Measurements from ENCODE around the gene IL17RB. TPM values are rescaled to one million over a fixed set of nuclear protein-coding genes. Genes with fewer than 3 reads are reported as not detected.

The IL17RB gene
- total RNA-seq, 1 experiment from 2014 or later: 9.8 TPM

DNA sequence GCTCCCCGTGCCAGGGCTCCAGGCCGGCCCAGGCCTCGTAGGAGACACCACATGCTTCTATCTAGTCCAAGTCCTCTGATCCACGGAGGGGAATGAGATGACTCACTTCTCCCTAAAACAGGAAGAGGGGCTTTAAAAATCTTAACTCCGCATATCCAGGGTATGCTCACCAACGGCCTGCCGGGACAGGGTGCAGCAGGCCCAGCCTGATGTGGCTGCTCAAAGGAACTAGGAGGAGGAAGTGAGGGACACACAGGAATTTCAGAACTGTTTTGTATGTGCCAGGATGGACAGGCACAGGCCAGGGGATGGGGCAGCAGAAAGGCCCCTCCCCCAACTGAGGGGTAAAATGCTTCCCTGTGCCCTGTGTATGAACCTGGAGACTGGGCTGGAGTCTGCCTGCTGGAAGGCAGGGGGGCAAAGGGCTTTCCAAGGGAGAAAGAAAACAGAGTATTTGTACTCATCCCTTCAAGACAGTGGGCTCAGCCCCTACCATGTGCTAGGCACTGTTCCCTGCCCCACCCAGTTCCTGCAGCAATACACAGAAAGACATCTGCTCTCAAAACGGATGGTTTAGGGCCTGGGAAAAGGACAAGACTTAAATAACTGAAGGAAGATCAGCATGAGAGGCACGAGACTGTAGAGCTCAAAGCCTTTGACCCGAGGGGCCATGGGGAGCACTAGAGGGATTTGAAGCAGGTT is 22.3 kb upstream of the IL17RB start:
- no peak overlapping the region for H3K18ac ChIP-seq (ENCODE audit: insufficient read length, low read depth, low read length)
- H4K20me1 ChIP-seq (ENCODE audit: control insufficient read depth, insufficient read depth, insufficient read length): no peaks in the 10 kb centered on the region
- no peak for DNase-seq
- H2BK12ac ChIP-seq (ENCODE audit: insufficient read length, low read depth, low read length): no peak overlapping the region
- H3K79me2 ChIP-seq (ENCODE audit: insufficient read depth, low read length): no peaks in the 10 kb centered on the region
- no peaks in the 10 kb centered on the region for H3K27me3 Mint-ChIP-seq (ENCODE audit: low read depth)
- no peak overlapping the region for H3K27ac ChIP-seq (ENCODE audit: insufficient read length, low read depth, low read length)
- H3K27me3 ChIP-seq (ENCODE audit: insufficient read depth, low read length): no peaks in the 10 kb centered on the region
- no peaks in the 10 kb centered on the region for H3K23me2 ChIP-seq (ENCODE audit: insufficient read length, low read depth, low read length, poor library complexity, severe bottlenecking)
- H3K4me3 Mint-ChIP-seq: peak overlapping the region in 1 of 2 experiments; percentile 42; a peak in 1 of 5 replicates
- peak overlapping the region in 2 of 3 experiments; percentile 34 to 97; a peak in 3 of 7 replicates for H3K27ac Mint-ChIP-seq
- no peak overlapping the region for H3K9ac ChIP-seq (ENCODE audit: extremely low read depth, insufficient read length, low read length)
- H2BK5ac ChIP-seq (ENCODE audit: insufficient read length, low read length): no peak overlapping the region
- H3K36me3 Mint-ChIP-seq (ENCODE audit: insufficient read depth in 1 of 3, low read depth in 3 of 3): peaks cover 0 to 12% (median 8%) of the 10 kb centered on the region in 3 experiments; a peak in 4 of 7 replicates
- no peaks in the 10 kb centered on the region for H3K9me3 Mint-ChIP-seq
- H4K8ac ChIP-seq (replicated peaks; ENCODE audit: insufficient read length, low read depth, low read length): no peak overlapping the region
- no peaks in the 10 kb centered on the region for H3K9me3 ChIP-seq (ENCODE audit: control insufficient read depth, low read depth, low read length)
- H3K4me2 ChIP-seq (ENCODE audit: insufficient read depth, insufficient read length, low read length): no peak overlapping the region
- no peaks in the 10 kb centered on the region for H3K4me1 ChIP-seq (ENCODE audit: insufficient read depth, low read length)
- no peak overlapping the region for H3K14ac ChIP-seq (ENCODE audit: insufficient read depth, low read length)
- H2AK5ac ChIP-seq (ENCODE audit: insufficient read length, low read length): no peak overlapping the region
- H3K23ac ChIP-seq (ENCODE audit: insufficient read length, low read depth, low read length): no peak overlapping the region
- H3K4me1 Mint-ChIP-seq: peaks cover 0 to 10% of the 10 kb centered on the region in 2 experiments; a peak in 2 of 4 replicates
- H4K91ac ChIP-seq (ENCODE audit: insufficient read length, low read depth, low read length): no peak overlapping the region
- no peak overlapping the region for H2BK20ac ChIP-seq (ENCODE audit: low read depth, low read length, poor library complexity, severe bottlenecking)
- TF ChIP-seq, protein P1, sequence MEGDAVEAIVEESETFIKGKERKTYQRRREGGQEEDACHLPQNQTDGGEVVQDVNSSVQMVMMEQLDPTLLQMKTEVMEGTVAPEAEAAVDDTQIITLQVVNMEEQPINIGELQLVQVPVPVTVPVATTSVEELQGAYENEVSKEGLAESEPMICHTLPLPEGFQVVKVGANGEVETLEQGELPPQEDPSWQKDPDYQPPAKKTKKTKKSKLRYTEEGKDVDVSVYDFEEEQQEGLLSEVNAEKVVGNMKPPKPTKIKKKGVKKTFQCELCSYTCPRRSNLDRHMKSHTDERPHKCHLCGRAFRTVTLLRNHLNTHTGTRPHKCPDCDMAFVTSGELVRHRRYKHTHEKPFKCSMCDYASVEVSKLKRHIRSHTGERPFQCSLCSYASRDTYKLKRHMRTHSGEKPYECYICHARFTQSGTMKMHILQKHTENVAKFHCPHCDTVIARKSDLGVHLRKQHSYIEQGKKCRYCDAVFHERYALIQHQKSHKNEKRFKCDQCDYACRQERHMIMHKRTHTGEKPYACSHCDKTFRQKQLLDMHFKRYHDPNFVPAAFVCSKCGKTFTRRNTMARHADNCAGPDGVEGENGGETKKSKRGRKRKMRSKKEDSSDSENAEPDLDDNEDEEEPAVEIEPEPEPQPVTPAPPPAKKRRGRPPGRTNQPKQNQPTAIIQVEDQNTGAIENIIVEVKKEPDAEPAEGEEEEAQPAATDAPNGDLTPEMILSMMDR (conservative IDR thresholded peaks at IDR 0.05): no peak
- no peak overlapping the region for H2BK120ac ChIP-seq (ENCODE audit: low read depth, low read length, poor library complexity, severe bottlenecking)
- H4K5ac ChIP-seq (ENCODE audit: insufficient read length, low read depth, low read length): no peak overlapping the region
- H2BK15ac ChIP-seq (ENCODE audit: low read depth, low read length): no peak overlapping the region
- H2AFZ ChIP-seq (ENCODE audit: low read length): no peak overlapping the region
- H3K79me1 ChIP-seq (ENCODE audit: insufficient read depth, low read depth, low read length, poor library complexity, severe bottlenecking): no peaks in the 10 kb centered on the region
- H3T11ph ChIP-seq (ENCODE audit: low read length): no peak overlapping the region
- WGBS (ENCODE audit: extremely low coverage, insufficient read length, low lambda C conversion rate): no CpG with 5 or more reads among the region's 10 CpGs
- no peak overlapping the region for H3K4ac ChIP-seq (ENCODE audit: low read depth, low read length)
- H3K56ac ChIP-seq (ENCODE audit: insufficient read length, low read depth, low read length): no peak overlapping the region

Measured in H9 (cell line).